Liver (tissue), 3 donors: ENCODE data around the gene BANP.
"Not testable (repeated sequence)": the region's sequence is repeated elsewhere in the genome, so short reads cannot be mapped to it uniquely, and the experiment has no call there.

ENCODE experiments used
- RAD21 ChIP-seq, 2 donors: IDR thresholded peaks; 2 replicates each; pipeline ENCODE4 v1.6.1; 2016; ENCODE audit warnings: antibody characterized with exemption in 2 of 2, mild to moderate bottlenecking in 2 of 2
- YY1 ChIP-seq: IDR thresholded peaks from 2 replicates; pipeline ENCODE4 v1.6.1; 2016; ENCODE audit warnings: antibody characterized with exemption, mild to moderate bottlenecking
- TF ChIP-seq, protein P1 (sequence below): fragments of 150-350 bp; IDR thresholded peaks from 2 replicates; pipeline ENCODE4 v1.5.1; 2017; ENCODE audit warnings: improper control_type of control experiment, low read depth, low read length; ENCODE audit not compliant: missing input control
- donor health status: healthy.
- donor health status: healthy.

DNA sequence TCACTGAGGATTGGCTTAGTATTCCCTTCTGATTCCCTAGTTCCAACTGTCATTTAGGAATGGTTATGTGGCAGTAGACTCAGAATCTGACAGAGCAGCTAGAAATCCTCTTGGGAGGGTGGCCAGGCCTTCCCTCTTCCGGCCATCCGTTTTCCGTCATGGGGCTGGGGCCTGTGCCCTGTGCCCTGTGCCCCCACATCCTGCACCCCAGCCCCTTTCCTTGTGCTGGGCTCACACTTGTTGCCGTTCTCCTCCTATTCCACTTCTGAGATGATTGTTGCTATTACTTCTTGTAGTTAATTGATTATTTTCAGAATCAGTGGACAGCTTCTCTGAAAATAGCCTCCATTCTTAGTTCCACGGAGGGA lies 89.6 kb downstream of the BANP start:
- TF ChIP-seq YY1; RAD21 (IDR thresholded peaks at IDR 0.05): not testable (repeated sequence)
- TF ChIP-seq, protein P1, sequence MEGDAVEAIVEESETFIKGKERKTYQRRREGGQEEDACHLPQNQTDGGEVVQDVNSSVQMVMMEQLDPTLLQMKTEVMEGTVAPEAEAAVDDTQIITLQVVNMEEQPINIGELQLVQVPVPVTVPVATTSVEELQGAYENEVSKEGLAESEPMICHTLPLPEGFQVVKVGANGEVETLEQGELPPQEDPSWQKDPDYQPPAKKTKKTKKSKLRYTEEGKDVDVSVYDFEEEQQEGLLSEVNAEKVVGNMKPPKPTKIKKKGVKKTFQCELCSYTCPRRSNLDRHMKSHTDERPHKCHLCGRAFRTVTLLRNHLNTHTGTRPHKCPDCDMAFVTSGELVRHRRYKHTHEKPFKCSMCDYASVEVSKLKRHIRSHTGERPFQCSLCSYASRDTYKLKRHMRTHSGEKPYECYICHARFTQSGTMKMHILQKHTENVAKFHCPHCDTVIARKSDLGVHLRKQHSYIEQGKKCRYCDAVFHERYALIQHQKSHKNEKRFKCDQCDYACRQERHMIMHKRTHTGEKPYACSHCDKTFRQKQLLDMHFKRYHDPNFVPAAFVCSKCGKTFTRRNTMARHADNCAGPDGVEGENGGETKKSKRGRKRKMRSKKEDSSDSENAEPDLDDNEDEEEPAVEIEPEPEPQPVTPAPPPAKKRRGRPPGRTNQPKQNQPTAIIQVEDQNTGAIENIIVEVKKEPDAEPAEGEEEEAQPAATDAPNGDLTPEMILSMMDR = not testable (repeated sequence)
